Stomach (tissue), 4 donors: ENCODE measurements around the gene ZNF219.

Experiments
- CTCF ChIP-seq, 7 experiments: fragments of 450-650 bp in 4 of 7; fragments of 200-600 bp in 3 of 7; sonication (generic) in 3 of 7; IDR thresholded peaks; one replicate each; pipeline ENCODE4 v1.5.1; 2016 to 2019; ENCODE audit warnings: antibody characterized with exemption in 7 of 7, control low read depth in 2 of 7, mild to moderate bottlenecking in 1 of 7
- POLR2A ChIP-seq, 4 donors: fragments of 450-650 bp; IDR thresholded peaks; one replicate each; pipeline ENCODE4 v1.6.1; 2016; ENCODE audit warnings: antibody characterized with exemption in 4 of 4, control low read depth in 2 of 4, mild to moderate bottlenecking in 1 of 4, moderate library complexity in 1 of 4
- POLR2AphosphoS5 ChIP-seq, 3 donors: sonication (generic); formaldehyde crosslinking; IDR thresholded peaks; one replicate each; pipeline ENCODE4 v1.6.1; 2016; ENCODE audit warnings: antibody characterized with exemption in 3 of 3

- TF ChIP-seq CTCF (IDR thresholded peaks at IDR 0.05) (no peak), POLR2A (IDR thresholded peaks at IDR 0.05) (no peak), POLR2AphosphoS5 (IDR thresholded peaks at IDR 0.05) (no peak)
These were observed 35.0 kb downstream of the ZNF219 start for GRCh38 chr14:21063479-21063878.
